ENCODE measurements around the gene CCR2.

- TF ChIP-seq CTCF (conservative IDR thresholded peaks at IDR 0.05 in 1 of 2, IDR thresholded peaks at IDR 0.05 in 1 of 2; ENCODE audit: extremely low read depth in 1 of 2, insufficient read depth in 1 of 2, low read depth in 1 of 2, low read length in 2 of 2) (no peak), EZH2 (IDR thresholded peaks at IDR 0.05; ENCODE audit: borderline replicate concordance, low read length) (no peak)
These were observed 11.1 kb downstream of the CCR2 start for GRCh38 chr3:46365041-46365440.
